Head of caudate nucleus (tissue), 42 donors: ENCODE data around the gene TNPO1.
"Not testable (repeated sequence)": the region's sequence is repeated elsewhere in the genome, so short reads cannot be mapped to it uniquely, and the experiment has no call there.

Experiments used
- DNase-seq, 42 donors: peaks; one replicate each; pipeline versions ENCODE4 v3.0.0 to v3.0.0-alpha.2; 2020 to 2021; ENCODE audit warnings: mixed read lengths in 7 of 42
- intact Hi-C: fragments of 100-400 bp; cut with DNase I; formaldehyde crosslinking; loops from one replicate; pipeline ENCODE4 v1.15.0; 2022

The TNPO1 gene

GRCh38 chr5:72895758-72896157 lies 79.3 kb downstream of the TNPO1 start:
- no peak for DNase-seq
- intact Hi-C loops: no loop called here

GRCh38 chr5:72906806-72907205 lies 90.3 kb downstream of the TNPO1 start:
- no peak for DNase-seq
- intact Hi-C loops: no loop called here

GRCh38 chr5:72908664-72909063 lies 92.2 kb downstream of the TNPO1 start:
- DNase-seq: peak in 1 of 42 donors; percentile 17
- intact Hi-C loops: no loop called here

- no peak for DNase-seq
These were observed 100.9 kb downstream of the TNPO1 start for GRCh38 chr5:72917371-72917776.

GRCh38 chr5:72920690-72921502 lies 104.4 kb downstream of the TNPO1 start:
- intact Hi-C loops: no loop called here
- no peak for DNase-seq

More at GRCh38 chr5:72917371-72917776, 100.9 kb downstream of the TNPO1 start:
- intact Hi-C loops: no loop called here

- DNase-seq: no peak
- intact Hi-C loops: no loop called here
These were observed 105.4 kb downstream of the TNPO1 start for GRCh38 chr5:72921886-72922285.

- peak in 8 of 42 donors; percentile 9 to 56 (median 24) for DNase-seq
- intact Hi-C loops: no loop called here
These were observed 106.0 kb downstream of the TNPO1 start for GRCh38 chr5:72922422-72922821.

- no peak for DNase-seq
- intact Hi-C loops: no loop called here
These were observed 109.0 kb downstream of the TNPO1 start for GRCh38 chr5:72925336-72926010.

- intact Hi-C loops, DNase-seq: not testable (repeated sequence)
These were observed 116.2 kb downstream of the TNPO1 start for GRCh38 chr5:72932686-72933085.

GRCh38 chr5:72934953-72935725 lies 118.7 kb downstream of the TNPO1 start:
- DNase-seq, intact Hi-C loops: not testable (repeated sequence)

- intact Hi-C loops: no loop called here
These were observed 120.4 kb downstream of the TNPO1 start for GRCh38 chr5:72936893-72937292.

GRCh38 chr5:72937517-72938061 lies 121.1 kb downstream of the TNPO1 start:
- intact Hi-C loops: no loop called here
- DNase-seq: no peak

More at GRCh38 chr5:72936893-72937292, 120.4 kb downstream of the TNPO1 start:
- DNase-seq: no peak

- no peak for DNase-seq
- intact Hi-C loops: no loop called here
These were observed 121.7 kb downstream of the TNPO1 start for GRCh38 chr5:72938206-72938605.

GRCh38 chr5:72940082-72940481 lies 123.6 kb downstream of the TNPO1 start:
- intact Hi-C loops: loop anchor here (5.0 kb wide), 1 partner anchor 568 kb away; no protein-coding TSS in a partner anchor
- DNase-seq: no peak

- intact Hi-C loops: loop anchor here (5.0 kb wide), 1 partner anchor 571 kb away; no protein-coding TSS in a partner anchor
- DNase-seq: no peak
These were observed 126.8 kb downstream of the TNPO1 start for GRCh38 chr5:72943307-72943706.

GRCh38 chr5:72947498-72947897 lies 131.0 kb downstream of the TNPO1 start:
- no peak for DNase-seq
- intact Hi-C loops: no loop called here

GRCh38 chr5:72949481-72949880 lies 133.0 kb downstream of the TNPO1 start:
- no peak for DNase-seq
- intact Hi-C loops: no loop called here

- DNase-seq: no peak
- intact Hi-C loops: loop anchor here (10.0 kb wide), 2 partner anchors 97 to 133 kb away; no protein-coding TSS in a partner anchor
These were observed 135.4 kb downstream of the TNPO1 start for GRCh38 chr5:72951671-72952468.
